SK-N-MC (cell line): ENCODE data around the gene MBTPS1.

Experiments used
- DNase-seq: peaks from one replicate; pipeline ENCODE4 v3.0.0-alpha.2; 2011; ENCODE audit warnings: low read depth, low spot score
- H3K27ac ChIP-seq: fragments of 200-600 bp; sonication (generic); 2 replicates; pipeline ENCODE4 v1.5.1; 2016; ENCODE audit warnings: mixed run types
- H3K36me3 ChIP-seq: fragments of 200-600 bp; sonication (generic); 2 replicates; pipeline ENCODE4 v1.6.1; 2017; ENCODE audit warnings: antibody characterized with exemption, low read length, mixed read lengths; ENCODE audit not compliant: insufficient read depth
- H3K4me3 ChIP-seq: fragments of 200-600 bp; sonication (generic); 2 replicates; pipeline ENCODE4 v1.5.1; 2016
- H3K9ac ChIP-seq: fragments of 200-600 bp; sonication (generic); 2 replicates; pipeline ENCODE4 v1.8.0; 2017; ENCODE audit warnings: mixed run types, mixed read lengths; ENCODE audit not compliant: insufficient read length
- H3K9me3 ChIP-seq: fragments of 200-600 bp; sonication (generic); 2 replicates; pipeline ENCODE4 v1.6.1; 2017; ENCODE audit warnings: low read depth, mild to moderate bottlenecking, antibody characterized with exemption, low read length, moderate library complexity, mixed read lengths
- EZH2 ChIP-seq: fragments of 200-600 bp; sonication (generic); IDR thresholded peaks from one replicate; pipeline ENCODE4 v1.6.1; 2017; ENCODE audit warnings: antibody characterized with exemption
- FOXP2 ChIP-seq: optimal IDR thresholded peaks from 2 replicates; pipeline ENCODE3; 2011; ENCODE audit warnings: mild to moderate bottlenecking, moderate library complexity; ENCODE audit not compliant: insufficient read depth; ENCODE audit errors: extremely low read length, control extremely low read depth
- POLR2AphosphoS5 ChIP-seq: IDR thresholded peaks from 2 replicates; pipeline ENCODE4 v1.6.1; 2012; ENCODE audit warnings: mild to moderate bottlenecking, low read depth, low read length, borderline replicate concordance

Gene MBTPS1

DNA sequence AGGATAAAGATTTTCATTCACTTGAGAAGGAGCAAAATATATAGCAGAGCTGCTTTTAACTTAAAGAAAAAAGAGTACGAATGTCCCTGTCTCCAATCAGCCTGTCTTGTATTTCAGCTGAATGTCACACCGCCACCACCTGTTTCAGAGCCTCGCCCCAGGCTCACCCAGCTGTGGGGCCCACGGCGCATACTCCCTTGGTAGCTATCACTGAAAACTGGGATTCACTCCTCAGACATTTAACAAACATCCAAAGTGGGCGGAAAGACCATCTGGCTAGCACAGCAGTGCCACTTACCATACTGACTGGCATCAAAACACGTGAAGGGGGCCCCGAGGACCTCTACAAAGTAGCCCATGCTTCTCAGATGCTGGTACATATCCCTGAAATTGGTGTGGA, 48.7 kb downstream of the MBTPS1 start:
- no peak for DNase-seq
- Histone ChIP-seq H3K4me3 (no peak overlapping the region), H3K36me3 (peaks cover 19% of the 10 kb centered on the region; the same call in 1 of the 2 replicates), H3K9me3 (no peaks in the 10 kb centered on the region), H3K9ac (no peak overlapping the region), H3K27ac (no peak overlapping the region)
- no peak for TF ChIP-seq POLR2AphosphoS5
- TF ChIP-seq EZH2 = no peak
- TF ChIP-seq FOXP2 = no peak

DNA sequence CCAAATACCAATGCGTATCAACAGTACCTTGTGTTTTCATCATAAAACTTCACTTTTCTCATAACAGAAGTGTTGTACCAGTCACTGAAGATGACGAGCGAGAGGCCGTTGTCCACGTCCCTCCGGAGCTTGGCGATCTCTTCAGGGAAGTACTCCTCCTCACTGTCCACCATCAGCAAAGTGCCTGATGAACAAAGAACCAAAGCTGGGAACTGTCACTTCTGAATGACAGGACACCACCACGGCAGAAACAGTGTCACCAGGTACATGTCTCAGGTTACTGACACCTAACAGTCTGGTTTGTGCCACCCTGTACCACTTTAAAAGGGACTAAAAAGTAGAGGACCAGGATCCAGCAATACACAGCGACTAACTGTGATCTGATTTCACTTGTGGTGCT, 49.1 kb downstream of the MBTPS1 start:
- Histone ChIP-seq H3K27ac (no peak overlapping the region), H3K4me3 (no peak overlapping the region), H3K9ac (no peak overlapping the region), H3K36me3 (peaks cover 21% of the 10 kb centered on the region; the same call in 1 of the 2 replicates), H3K9me3 (no peaks in the 10 kb centered on the region)
- TF ChIP-seq EZH2 = no peak
- TF ChIP-seq FOXP2 = no peak
- no peak for TF ChIP-seq POLR2AphosphoS5
- DNase-seq = no peak

DNA sequence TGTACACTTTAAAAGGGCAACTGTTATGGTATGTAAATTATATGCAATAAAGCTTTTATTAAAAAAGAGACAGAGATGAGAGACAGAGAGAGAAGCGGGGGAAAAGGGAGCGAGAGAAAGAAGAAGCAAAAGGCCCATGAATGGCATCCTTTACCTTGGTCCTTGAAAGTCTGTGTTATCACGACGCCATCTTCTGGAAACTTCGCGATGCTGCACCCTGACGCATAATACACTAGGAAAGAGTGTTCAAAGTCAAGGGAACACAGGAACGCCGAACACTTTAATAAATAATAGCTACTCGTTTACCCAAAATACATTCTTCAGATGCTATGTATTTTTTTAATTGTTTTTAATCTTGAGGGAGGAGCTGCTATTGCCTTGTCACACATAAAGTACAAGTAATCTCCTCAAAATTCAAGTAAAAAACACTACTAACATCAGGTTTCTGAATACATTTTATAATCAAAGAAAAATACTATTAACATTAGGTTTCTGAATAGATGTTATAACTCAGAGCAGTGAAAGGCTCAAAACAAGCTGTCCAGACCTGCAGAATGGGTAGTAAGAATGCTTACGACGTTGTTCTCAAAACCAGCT, 51.1 kb downstream of the MBTPS1 start:
- Histone ChIP-seq H3K36me3 (peaks cover 24% of the 10 kb centered on the region; the same call in 1 of the 2 replicates), H3K27ac (no peak overlapping the region), H3K9me3 (no peaks in the 10 kb centered on the region), H3K4me3 (no peak overlapping the region), H3K9ac (no peak overlapping the region)
- TF ChIP-seq EZH2 (no peak), POLR2AphosphoS5 (no peak), FOXP2 (no peak)
- DNase-seq = no peak

- Histone ChIP-seq H3K36me3 (peaks cover 18% of the 10 kb centered on the region; the same call in 1 of the 2 replicates), H3K9me3 (no peaks in the 10 kb centered on the region), H3K4me3 (no peak overlapping the region), H3K9ac (no peak overlapping the region), H3K27ac (no peak overlapping the region)
- DNase-seq = no peak
- no peak for TF ChIP-seq FOXP2
- no peak for TF ChIP-seq POLR2AphosphoS5
- TF ChIP-seq EZH2 = no peak
These were observed 52.8 kb downstream of the MBTPS1 start for GRCh38 chr16:84063980-84064379.

DNA sequence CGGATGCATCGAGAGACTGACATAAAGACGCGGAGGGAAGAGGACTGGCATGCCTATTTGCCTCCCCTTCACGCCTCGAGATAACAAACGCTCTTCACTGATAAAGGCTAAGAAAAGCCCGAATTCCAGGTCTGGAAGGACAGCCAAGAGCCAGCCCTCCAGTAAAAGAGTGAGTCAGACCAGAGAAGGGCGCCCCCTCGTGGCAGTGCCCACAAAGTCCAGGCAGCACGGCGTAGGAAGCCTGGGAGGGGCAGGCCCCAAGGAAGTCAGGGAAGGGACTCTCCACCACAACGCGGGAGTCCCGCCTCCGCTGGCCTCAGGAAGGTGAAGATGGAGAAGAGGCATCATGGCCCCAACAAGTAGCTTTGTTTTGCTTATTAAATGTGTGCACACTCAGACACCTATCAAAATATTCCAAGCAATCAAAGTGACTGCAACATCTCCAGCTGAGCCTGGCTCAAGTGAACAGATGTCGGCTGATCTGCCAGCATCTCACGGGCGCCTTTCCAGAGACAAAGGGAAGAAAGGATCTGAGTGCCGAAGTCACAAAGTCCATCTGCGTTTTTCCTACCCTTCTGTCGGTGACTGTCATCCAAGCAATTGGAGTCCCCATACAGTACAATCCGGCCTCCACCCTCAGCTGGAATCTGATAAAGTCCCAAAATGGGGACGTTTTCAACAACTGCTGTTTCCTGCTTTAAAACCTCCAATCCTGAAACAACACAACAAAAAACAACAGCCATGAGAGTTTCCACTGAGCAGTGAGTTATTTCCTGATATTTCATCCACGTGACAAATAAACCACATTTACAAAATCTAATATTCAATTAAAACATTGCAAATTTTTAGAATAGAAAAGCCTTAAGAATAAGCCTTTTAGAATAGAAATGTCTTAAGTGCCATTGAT, 53.8 kb downstream of the MBTPS1 start:
- no peak overlapping the region for H3K9ac ChIP-seq
- no peak overlapping the region for H3K27ac ChIP-seq
- H3K36me3 ChIP-seq = peaks cover 12% of the 10 kb centered on the region; the same call in 1 of the 2 replicates
- DNase-seq = no peak
- no peaks in the 10 kb centered on the region for H3K9me3 ChIP-seq
- TF ChIP-seq EZH2 (no peak), FOXP2 (no peak), POLR2AphosphoS5 (no peak)
- H3K4me3 ChIP-seq = no peak overlapping the region

GRCh38 chr16:84061236-84061819, 55.4 kb downstream of the MBTPS1 start:
- DNase-seq = no peak
- H3K9me3 ChIP-seq = no peaks in the 10 kb centered on the region
- H3K36me3 ChIP-seq = peaks cover 7% of the 10 kb centered on the region; the same call in 1 of the 2 replicates

DNA sequence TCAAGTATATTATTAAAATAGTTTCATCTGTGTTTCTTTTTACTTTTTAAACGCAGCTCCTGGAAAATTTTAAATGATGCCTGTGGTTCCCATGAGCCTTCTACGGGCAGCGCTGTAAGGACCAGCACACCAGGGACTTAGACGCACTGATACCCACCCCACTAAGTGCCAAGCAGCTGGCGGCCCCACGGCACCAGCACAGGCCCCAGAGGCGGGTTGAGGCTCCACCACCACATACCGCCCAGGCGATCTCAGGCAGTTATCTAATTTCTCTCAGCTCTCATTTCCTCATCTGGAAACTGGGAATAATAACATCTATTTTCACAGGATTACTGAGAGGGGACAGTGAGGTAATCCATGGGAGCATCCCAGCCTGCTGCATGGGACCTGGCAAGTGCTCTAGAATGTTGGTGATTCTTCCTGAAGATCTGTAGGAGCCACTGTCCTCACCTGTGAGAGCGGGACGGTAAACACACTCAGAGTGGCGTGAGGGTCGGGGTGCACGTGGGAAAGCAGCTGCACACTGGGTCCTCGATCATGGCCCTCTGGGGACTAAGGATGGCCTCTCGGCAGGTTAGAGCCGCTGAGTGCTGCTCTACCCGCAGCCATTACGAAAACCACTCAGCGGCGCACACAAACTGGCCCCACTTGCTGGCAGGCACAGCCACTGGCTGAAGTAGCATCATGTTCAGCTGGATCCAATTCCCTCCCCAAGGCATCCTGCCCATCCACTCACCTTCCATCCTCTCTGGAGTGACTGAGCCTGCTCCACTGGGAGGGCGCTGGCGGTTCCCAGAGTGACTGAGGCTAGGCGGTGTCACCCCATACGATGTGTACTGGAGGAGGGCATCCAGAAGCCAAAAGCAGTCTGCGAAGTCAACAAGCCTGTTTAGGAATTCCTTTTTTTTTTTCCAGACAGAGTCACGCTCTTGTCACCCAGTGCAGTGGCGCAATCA, 56.5 kb downstream of the MBTPS1 start:
- peaks cover 7% of the 10 kb centered on the region; the same call in 1 of the 2 replicates for H3K36me3 ChIP-seq
- no peak overlapping the region for H3K27ac ChIP-seq
- DNase-seq = no peak
- no peaks in the 10 kb centered on the region for H3K9me3 ChIP-seq
- TF ChIP-seq POLR2AphosphoS5 = no peak
- TF ChIP-seq FOXP2 = no peak
- TF ChIP-seq EZH2 = no peak
- no peak overlapping the region for H3K4me3 ChIP-seq
- H3K9ac ChIP-seq = no peak overlapping the region

More at GRCh38 chr16:84061236-84061819, 55.4 kb downstream of the MBTPS1 start:
- Histone ChIP-seq H3K4me3 (no peak overlapping the region), H3K9ac (no peak overlapping the region), H3K27ac (no peak overlapping the region)
- TF ChIP-seq FOXP2 (no peak), POLR2AphosphoS5 (no peak), EZH2 (no peak)

DNA sequence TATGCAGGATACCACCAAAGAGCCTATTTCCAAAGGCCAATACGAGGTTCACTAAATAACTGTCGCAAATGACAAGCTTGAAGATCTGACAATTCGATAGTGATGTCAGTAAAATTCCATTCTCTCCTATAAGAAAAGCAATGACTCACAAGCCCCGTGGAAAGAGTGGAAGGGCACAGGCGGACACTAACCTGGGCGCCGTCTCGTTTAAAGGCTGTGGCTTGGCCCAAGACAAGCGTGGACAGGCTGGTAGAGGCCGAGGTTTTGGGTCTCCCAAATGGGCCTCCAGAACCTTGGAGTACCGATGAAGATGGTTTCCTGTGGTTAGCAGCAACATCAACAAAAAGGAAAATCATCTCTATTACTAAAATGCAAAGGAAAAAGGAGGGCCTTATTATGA, 57.6 kb downstream of the MBTPS1 start:
- DNase-seq = no peak
- no peaks in the 10 kb centered on the region for H3K9me3 ChIP-seq
- H3K4me3 ChIP-seq = no peak overlapping the region
- H3K36me3 ChIP-seq = peaks cover 7% of the 10 kb centered on the region; the same call in 1 of the 2 replicates
- no peak overlapping the region for H3K27ac ChIP-seq
- no peak overlapping the region for H3K9ac ChIP-seq
- TF ChIP-seq FOXP2 (no peak), POLR2AphosphoS5 (no peak), EZH2 (no peak)
